ENCODE measurements around the gene IDH2. TPM values are rescaled to one million over a fixed set of nuclear protein-coding genes. Genes with fewer than 3 reads are reported as not detected.

The IDH2 gene
- total RNA-seq, 1 experiment from 2014 or later = 94.1 TPM

GRCh38 chr15:90075420-90076289, 26.6 kb downstream of the IDH2 start:
- Histone ChIP-seq H3F3A (ENCODE audit: low read length, unreplicated experiment) (no peaks in the 10 kb centered on the region), H3K79me2 (ENCODE audit: low read length) (no peaks in the 10 kb centered on the region), H3K9me2 (replicated peaks; ENCODE audit: low read length) (no peaks in the 10 kb centered on the region), H3K27ac (ENCODE audit: low read length) (peak overlapping the region; percentile 24), H3K27me3 (ENCODE audit: low read length) (no peaks in the 10 kb centered on the region), H3K36me3 (ENCODE audit: low read depth, low read length) (peaks cover 16% of the 10 kb centered on the region; the same call in 1 of the 2 replicates), H4K20me1 (ENCODE audit: low read length) (no peaks in the 10 kb centered on the region), H2AFZ (ENCODE audit: low read length) (no peak overlapping the region), H3K4me2 (ENCODE audit: low read length) (no peak overlapping the region), H3K4me3 (ENCODE audit: low read length) (no peak overlapping the region), H3K9me3 (ENCODE audit: low read length) (no peaks in the 10 kb centered on the region), H3K9ac (ENCODE audit: low read length) (no peak overlapping the region), H3K4me1 (ENCODE audit: insufficient read depth, low read length) (peaks cover 13% of the 10 kb centered on the region)
- DNase-seq (peak; percentile 52), ATAC-seq (no peak)
- no TSS peak for BruUV-seq (replicated peaks)
- intact Hi-C loops (cut with micrococcal nuclease) = no loop called here
- TF ChIP-seq CTCF (conservative IDR thresholded peaks at IDR 0.05; ENCODE audit: low read depth, low read length) = no peak
- TF ChIP-seq EZH2 (IDR thresholded peaks at IDR 0.05; ENCODE audit: low read length, unreplicated experiment) = no peak
- TF ChIP-seq EZH2phosphoT487 (IDR thresholded peaks at IDR 0.05; ENCODE audit: borderline replicate concordance, low read length) = no peak
- CTCF ChIA-PET = no interaction called here
- POLR2A ChIA-PET (ENCODE audit: unreplicated experiment) = no interaction called here

DNA sequence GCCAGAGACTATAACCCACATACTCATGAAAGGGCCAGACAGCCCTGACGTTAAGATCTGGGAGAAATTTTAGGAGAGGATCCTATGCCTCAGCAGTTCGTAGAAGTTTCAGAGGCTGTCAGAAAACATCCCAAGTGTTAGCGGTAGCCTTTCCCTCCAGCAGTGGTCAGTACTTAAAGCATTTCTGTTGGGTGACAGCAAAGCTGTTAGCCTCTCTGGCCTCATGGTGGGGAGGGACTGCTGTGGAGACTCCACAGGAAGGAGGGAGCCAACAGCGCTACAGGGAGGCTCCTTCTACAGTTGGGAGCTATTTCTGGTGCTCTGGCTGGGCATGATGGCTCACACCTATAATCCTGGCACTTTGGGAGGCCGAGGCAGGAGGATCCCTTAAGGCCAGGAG, 27.4 kb downstream of the IDH2 start:
- Histone ChIP-seq H3K27ac (ENCODE audit: low read length) (no peak overlapping the region), H3K36me3 (ENCODE audit: low read depth, low read length) (peaks cover 16% of the 10 kb centered on the region; the same call in 1 of the 2 replicates), H2AFZ (ENCODE audit: low read length) (no peak overlapping the region), H3K4me1 (ENCODE audit: insufficient read depth, low read length) (peaks cover 13% of the 10 kb centered on the region), H3F3A (ENCODE audit: low read length, unreplicated experiment) (no peaks in the 10 kb centered on the region), H3K27me3 (ENCODE audit: low read length) (no peaks in the 10 kb centered on the region), H3K9me2 (replicated peaks; ENCODE audit: low read length) (no peaks in the 10 kb centered on the region), H4K20me1 (ENCODE audit: low read length) (no peaks in the 10 kb centered on the region), H3K9me3 (ENCODE audit: low read length) (no peaks in the 10 kb centered on the region), H3K9ac (ENCODE audit: low read length) (no peak overlapping the region), H3K4me2 (ENCODE audit: low read length) (no peak overlapping the region), H3K4me3 (ENCODE audit: low read length) (no peak overlapping the region), H3K79me2 (ENCODE audit: low read length) (no peaks in the 10 kb centered on the region)
- no peak for TF ChIP-seq EZH2phosphoT487 (IDR thresholded peaks at IDR 0.05; ENCODE audit: borderline replicate concordance, low read length)
- no peak for TF ChIP-seq CTCF (conservative IDR thresholded peaks at IDR 0.05; ENCODE audit: low read depth, low read length)
- TF ChIP-seq EZH2 (IDR thresholded peaks at IDR 0.05; ENCODE audit: low read length, unreplicated experiment) = no peak
- DNase-seq (no peak), ATAC-seq (no peak)
- no TSS peak for BruUV-seq (replicated peaks)
- CTCF ChIA-PET = no interaction called here
- POLR2A ChIA-PET (ENCODE audit: unreplicated experiment) = no interaction called here
- intact Hi-C loops (cut with micrococcal nuclease) = no loop called here

DNA sequence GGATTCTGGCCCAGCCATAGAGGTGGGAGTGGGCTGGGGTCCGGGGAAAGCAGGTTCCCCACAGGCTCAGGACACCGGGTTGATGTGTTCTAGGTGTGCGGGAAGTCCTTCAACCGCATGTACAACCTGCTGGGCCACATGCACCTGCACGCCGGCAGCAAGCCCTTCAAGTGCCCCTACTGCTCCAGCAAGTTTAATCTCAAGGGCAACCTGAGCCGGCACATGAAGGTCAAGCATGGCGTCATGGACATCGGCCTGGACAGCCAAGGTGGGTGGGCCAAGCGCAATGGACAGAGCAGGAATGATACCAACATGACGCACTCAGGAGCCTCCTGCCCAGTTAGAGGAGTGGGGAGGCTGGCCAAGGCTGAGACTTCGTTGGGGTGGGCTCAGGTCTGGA, 28.2 kb downstream of the IDH2 start:
- Histone ChIP-seq H3F3A (ENCODE audit: low read length, unreplicated experiment) (no peaks in the 10 kb centered on the region), H3K27me3 (ENCODE audit: low read length) (no peaks in the 10 kb centered on the region), H4K20me1 (ENCODE audit: low read length) (no peaks in the 10 kb centered on the region), H3K9ac (ENCODE audit: low read length) (no peak overlapping the region), H3K4me2 (ENCODE audit: low read length) (no peak overlapping the region), H2AFZ (ENCODE audit: low read length) (no peak overlapping the region), H3K27ac (ENCODE audit: low read length) (no peak overlapping the region), H3K9me3 (ENCODE audit: low read length) (no peaks in the 10 kb centered on the region), H3K4me3 (ENCODE audit: low read length) (no peak overlapping the region), H3K36me3 (ENCODE audit: low read depth, low read length) (peaks cover 16% of the 10 kb centered on the region; the same call in 1 of the 2 replicates), H3K9me2 (replicated peaks; ENCODE audit: low read length) (no peaks in the 10 kb centered on the region), H3K4me1 (ENCODE audit: insufficient read depth, low read length) (peaks cover 13% of the 10 kb centered on the region), H3K79me2 (ENCODE audit: low read length) (no peaks in the 10 kb centered on the region)
- ChIA-PET POLR2A (ENCODE audit: unreplicated experiment) (no interaction called here), CTCF (no interaction called here)
- no peak for ATAC-seq
- intact Hi-C loops (cut with micrococcal nuclease) = no loop called here
- TF ChIP-seq EZH2 (IDR thresholded peaks at IDR 0.05; ENCODE audit: low read length, unreplicated experiment) = no peak
- TF ChIP-seq EZH2phosphoT487 (IDR thresholded peaks at IDR 0.05; ENCODE audit: borderline replicate concordance, low read length) = no peak
- TF ChIP-seq CTCF (conservative IDR thresholded peaks at IDR 0.05; ENCODE audit: low read depth, low read length) = no peak
- BruUV-seq (replicated peaks) = no TSS peak
- no peak for DNase-seq
